ENCODE results near the gene INSM1. TPM values are rescaled to one million over a fixed set of nuclear protein-coding genes. Genes with fewer than 3 reads are reported as not detected.
"Not testable (repeated sequence)": the region's sequence is repeated elsewhere in the genome, so short reads cannot be mapped to it uniquely, and the experiment has no call there.

Gene INSM1, protein sequence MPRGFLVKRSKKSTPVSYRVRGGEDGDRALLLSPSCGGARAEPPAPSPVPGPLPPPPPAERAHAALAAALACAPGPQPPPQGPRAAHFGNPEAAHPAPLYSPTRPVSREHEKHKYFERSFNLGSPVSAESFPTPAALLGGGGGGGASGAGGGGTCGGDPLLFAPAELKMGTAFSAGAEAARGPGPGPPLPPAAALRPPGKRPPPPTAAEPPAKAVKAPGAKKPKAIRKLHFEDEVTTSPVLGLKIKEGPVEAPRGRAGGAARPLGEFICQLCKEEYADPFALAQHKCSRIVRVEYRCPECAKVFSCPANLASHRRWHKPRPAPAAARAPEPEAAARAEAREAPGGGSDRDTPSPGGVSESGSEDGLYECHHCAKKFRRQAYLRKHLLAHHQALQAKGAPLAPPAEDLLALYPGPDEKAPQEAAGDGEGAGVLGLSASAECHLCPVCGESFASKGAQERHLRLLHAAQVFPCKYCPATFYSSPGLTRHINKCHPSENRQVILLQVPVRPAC
- total RNA-seq (2014; rRNA removed; shearing (Covaris generic)): not detected in 2 replicates
- not detected in 2 replicates for polyA plus RNA-seq (2015; cell fraction: cytosol; rRNA removed)
- not detected in 2 replicates for polyA plus RNA-seq (2015; cell fraction: nucleus; rRNA removed)

DNA sequence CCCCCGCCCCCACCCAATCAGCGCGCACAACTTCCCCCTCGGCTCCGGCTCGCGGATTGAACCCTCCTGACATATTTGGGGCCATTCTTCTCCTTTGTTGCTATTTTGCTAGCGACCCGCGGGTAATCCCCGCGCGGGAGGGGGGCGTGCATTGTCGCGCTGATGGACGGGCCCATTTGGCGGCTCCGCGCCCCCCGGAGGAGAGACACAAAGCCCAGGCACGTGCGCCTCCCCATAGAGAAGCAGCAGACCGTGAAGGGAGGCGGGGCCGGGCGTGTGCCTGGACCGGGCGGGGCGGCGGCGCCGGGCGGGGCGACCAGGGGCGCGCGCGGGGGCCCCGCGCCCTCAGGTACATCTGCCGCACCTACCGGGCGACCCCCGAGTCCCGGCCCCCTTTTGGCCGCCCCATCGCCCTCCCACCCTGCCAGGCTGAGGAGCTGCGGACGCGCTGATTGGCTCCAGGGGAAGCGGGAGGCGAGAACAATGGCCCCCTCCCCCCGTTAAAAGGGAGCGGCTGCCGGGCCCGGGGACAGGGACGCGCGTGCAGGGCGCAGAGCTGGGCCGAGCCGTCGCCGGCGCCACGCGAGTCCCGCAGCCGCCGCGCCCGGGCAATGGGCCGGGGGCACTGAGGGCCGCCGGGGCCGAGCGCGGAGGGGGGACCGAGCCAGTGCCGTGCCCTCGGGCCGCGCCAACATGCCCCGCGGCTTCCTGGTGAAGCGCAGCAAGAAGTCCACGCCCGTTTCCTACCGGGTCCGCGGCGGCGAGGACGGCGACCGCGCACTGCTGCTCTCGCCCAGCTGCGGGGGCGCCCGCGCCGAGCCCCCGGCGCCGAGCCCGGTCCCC lies at the start of gene INSM1:
Gene INSM1, plus strand, starts transcription at position 530 of the 843 bp plus-strand sequence. Its CDS starts 164 bp downstream, at position 694.
- no peak for DNase-seq (ENCODE audit: low read depth)

DNA sequence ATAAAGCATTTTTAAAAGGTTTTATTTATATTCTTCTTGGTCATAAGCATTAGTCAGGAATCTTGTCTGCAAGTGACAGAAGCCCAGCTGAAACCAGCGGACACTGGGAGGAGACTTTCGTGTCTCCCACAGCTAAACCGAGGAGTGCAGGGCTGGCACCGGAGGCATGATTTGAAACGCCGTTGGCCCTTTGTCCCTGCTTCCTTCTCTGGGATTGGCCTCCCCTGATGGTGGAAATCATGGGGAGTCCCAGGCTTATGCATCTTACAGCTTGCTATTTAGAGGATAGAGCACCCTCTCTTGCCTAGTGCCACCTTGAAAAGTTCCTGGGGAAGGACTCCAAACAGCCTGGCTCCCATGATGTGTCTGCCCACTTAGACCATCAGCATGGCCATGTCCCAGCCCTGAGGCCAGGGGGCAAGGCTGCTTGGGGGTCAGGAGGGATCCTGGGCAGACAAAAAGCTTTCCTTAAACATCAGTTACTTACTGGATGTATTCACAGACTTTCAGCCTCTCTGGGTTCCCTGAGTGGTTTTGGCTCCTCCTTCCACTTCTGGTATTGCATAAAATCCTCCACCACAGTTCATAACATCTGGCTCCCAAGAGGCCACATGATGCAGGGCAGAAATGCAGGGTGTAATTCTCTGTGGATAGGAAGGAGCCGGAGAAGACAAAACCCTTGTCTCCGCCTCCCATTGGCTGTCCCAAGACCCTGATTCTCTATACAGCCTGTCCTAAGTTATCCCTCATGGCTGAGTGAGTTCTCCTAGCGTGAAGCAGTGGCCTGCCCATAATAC lies 49.3 kb upstream of the INSM1 start:
- DNase-seq (ENCODE audit: low read depth): no peak

DNA sequence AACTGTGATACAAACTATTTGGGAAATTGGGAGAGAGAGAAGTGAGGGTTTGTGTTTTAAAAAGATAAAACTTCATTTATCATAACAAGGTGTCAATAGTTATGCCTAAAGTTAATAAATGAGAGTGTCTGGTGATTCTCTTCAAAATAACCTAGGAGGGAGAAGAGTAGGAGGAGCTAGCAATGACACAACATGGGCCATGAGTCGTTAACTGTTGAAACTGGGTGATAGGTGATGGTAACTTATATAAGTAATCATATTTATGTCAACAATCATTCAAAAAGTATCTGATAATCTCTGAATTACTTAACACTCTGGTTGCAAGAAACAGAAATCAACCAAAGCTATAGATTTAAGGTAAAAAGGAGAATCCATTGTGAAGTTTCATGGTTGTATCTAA lies 46.8 kb upstream of the INSM1 start:
- DNase-seq (ENCODE audit: low read depth): no peak

DNA sequence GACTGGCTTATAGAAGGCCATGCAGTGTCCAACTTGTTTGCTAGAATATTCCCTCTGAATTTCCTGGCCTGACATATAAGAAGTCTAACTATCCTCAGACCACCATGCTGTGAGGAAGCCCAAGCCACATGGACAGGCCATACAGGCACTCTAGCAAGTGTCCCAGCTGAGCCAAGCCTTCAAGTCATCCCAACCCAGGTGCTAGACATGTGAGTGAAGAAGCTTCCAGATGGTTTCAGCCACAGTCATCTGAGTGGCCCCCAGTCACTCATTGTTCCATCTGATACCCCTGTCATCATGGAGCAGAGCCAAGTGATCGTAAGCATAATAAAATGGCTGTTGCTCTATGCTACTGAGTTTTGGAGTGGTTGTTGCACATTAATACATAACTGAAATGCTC lies 46.0 kb upstream of the INSM1 start:
- no peak for DNase-seq (ENCODE audit: low read depth)

DNA sequence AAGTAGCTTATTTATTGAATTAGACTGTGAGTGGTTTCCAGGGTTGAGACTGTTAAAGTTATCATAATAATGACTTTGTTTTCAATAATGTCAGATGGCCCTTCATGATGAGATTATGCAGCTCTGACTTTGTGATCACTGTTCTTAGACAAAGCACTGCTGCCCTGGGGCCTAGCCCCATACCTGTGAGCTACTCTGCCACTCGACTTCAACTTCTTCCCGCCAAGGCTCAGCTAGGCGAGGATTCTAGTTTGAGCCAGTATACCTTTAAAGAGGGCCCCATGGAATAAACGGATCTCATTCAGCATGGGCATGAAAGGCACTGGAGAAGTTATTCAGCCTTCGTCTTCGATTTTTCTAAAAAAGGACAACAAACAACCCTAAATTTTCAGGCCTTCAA lies 45.0 kb upstream of the INSM1 start:
- no peak for DNase-seq (ENCODE audit: low read depth)

DNA sequence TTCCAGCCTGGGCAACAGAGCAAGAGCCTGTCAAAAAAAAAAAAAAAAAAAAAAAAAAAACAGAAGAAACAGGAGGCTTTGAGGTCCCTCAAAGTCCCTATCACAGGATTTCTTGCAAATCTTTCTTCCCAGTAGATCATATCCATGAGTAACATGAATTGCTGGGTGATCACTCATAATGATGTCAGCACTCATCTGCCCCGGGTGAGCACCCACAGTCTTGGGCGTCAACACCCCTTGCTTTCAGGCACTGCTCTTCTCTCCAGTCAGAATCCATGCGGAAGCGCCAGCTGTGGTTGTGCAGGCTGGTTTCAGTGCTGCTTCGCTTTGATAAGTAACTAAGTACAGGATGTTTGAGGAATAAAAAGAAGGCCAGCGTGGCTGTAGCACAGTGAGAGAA lies 40.2 kb upstream of the INSM1 start:
- peak; percentile 82 for DNase-seq (ENCODE audit: low read depth)

DNA sequence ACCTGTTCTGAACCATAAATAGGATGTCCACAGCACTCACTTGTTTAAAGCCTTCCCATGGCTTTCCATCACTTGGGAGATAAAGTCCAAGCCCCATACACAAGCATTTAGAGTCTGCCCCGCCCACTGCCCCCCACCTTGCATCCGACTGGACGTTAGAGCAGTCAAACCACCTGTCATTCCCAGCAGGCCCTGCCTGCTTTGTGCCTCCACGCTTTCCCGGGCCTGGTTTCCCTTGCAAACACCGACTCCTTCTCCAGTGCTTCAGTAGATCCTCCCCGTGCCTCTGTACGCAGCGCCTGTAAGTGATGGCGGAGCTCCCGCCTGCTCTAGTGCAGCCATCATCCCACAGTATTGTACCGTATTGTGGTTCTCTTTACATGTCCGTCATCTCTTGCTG lies 38.3 kb upstream of the INSM1 start:
- DNase-seq (ENCODE audit: low read depth): no peak

DNA sequence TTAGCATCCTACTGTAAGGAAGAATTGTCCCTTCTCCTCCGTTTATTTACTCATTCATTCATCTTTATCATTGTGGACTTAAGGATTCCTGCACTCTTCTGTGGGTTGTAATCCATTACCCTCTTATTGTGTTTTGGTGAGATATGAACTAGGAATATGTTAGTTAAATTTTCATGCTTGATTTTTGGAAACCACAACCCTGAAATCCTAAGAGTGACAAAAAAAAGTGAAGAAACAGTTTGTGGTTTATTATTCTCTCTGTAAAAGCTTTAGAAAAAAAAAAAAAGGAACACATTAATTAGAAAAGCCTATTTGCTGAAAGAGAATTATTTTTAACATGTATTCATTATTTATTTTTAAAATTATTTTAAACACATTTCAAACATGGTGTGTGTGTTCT lies 36.7 kb upstream of the INSM1 start:
- DNase-seq (ENCODE audit: low read depth): no peak

DNA sequence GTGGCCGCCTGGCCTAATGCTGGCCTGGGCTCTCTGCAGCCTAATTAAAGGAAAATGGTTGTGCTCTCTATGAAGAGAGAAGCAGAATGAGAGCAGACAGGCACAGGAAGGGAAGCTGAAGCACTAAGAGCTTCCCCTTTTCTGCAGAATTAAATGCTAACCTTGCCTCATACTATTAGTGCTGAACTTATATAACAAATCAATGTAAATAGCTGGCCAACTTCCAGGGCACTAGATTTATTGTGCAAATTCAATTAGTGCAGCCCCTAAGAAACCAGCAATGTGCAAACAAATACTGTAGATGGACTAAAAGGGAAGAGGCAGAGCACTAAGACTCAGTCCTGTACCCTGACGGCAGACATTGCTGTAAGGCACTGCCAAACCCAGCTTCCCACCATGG lies 36.1 kb upstream of the INSM1 start:
- DNase-seq (ENCODE audit: low read depth): no peak

DNA sequence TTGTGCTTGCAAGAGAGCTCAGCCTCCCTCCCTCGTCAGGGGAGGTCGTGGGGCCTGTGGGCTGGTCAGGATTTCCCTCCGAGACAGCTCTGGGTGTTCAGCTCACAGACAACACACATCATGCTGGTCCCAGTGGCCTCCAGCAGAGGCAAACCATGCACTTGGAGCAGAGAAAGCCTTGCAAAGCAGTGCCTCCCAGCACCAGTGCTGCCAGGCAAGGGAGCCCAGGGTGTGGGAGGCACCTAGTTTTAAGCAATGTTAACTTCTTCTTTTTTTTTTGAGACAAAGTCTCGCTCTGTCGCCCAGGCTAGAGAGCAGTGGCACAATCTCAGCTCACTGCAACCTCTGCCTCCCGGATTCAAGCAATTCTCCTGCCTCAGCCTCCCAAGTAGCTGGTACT lies 34.0 kb upstream of the INSM1 start:
- no peak for DNase-seq (ENCODE audit: low read depth)

DNA sequence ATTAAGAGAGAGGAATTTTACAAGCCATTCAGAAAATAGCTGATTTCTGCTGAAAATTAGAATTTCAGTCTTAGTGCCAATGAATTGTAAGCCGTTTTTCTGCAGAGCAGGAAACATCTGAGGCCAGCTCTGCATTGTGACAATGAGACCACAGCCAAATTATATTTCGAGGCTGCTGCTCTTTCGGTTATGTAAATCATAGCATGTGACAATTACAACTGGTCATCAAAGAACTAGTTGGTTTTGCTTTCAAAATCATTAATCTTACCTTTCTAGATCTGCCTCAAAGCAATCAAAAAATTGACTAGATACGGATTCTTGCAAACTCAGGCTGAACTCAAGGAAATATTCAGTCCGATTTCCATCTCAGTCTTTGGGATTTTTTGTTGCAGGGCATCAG lies 33.4 kb upstream of the INSM1 start:
- no peak for DNase-seq (ENCODE audit: low read depth)

DNA sequence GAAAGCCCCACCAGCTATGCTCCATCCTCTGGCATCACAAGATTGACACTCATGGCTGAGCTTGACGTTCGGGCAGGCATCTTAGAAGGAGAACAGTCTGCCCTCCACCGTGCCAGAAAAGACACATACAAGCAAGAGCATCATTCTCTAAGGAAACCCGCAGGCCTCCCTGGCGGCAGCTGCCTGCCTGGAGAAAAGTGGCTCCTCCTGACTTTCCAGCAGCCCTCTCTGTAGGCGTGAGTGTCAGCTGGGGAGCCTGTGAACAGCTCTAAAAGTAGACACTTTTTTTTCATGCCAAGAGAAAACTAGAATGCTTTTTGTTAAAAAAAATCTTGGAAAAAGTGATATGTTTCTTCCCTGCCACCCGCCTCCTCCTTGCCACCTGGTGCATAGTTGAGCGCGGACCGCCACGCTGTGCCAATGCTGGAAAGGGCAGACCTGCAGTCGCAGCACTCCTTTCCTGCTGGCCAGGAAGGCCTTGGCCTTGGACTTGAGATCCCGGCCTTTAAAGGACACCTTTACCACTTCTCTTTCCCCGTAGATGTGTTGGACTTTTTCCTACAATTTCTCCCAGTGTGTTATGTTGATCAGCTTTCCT lies 29.7 kb upstream of the INSM1 start:
- DNase-seq (ENCODE audit: low read depth): no peak

DNA sequence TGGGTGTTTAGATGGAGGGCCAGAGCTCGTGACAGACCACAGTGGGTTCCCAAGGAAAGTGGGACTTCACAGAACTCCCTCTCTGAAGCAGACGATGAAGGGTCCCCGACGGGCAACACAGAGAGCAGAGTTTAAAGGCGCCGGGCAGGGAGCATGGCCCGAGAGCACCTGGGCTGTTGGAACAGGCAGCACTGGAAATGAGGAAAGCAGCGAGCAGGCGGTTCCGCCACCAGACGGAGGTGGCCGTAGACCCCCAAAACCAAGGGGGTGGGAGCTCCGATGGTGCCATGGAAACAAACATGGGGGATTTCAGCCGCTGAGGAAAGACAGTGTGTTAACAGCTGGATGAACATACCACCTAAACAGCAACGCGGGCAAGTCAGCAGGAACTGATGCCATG lies 27.5 kb upstream of the INSM1 start:
- no peak for DNase-seq (ENCODE audit: low read depth)

DNA sequence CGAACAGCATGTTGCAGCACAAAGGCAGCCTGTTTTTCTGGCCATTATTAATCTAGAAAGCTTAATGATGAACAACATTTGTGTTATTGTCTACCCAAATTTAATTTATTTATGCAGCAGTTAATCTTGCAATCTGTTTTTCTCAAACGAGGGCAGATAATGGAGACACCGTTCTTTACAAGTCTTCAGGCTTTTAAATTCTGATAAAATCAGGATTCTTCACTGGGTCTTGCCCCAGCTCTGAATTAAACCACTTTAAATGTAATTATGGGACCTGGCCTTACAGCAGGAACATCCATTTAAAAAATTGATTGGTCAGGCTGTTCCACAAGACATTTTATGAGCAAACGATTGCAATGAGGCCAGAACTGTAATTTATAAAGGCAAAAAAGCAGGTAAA lies 26.5 kb upstream of the INSM1 start:
- DNase-seq (ENCODE audit: low read depth): no peak

DNA sequence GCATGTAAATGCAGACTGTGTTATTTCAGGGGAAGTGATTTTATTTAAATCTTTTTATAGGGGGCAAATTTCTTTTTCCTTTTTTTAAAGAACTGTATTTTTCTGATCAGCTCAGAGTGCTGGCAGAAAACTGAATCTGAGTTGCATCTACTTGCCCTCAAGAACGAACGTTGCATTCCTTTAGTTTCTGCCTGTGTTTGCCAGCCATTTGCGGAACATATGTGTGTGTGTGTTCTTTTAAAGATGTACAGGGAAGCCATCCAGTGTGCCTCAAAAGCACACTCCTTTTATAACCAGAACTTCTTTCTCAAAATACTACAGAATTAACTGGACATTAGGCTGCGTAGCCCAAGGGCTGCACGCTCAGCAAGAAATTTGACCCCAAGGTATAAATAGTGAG lies 25.8 kb upstream of the INSM1 start:
- DNase-seq (ENCODE audit: low read depth): no peak

DNA sequence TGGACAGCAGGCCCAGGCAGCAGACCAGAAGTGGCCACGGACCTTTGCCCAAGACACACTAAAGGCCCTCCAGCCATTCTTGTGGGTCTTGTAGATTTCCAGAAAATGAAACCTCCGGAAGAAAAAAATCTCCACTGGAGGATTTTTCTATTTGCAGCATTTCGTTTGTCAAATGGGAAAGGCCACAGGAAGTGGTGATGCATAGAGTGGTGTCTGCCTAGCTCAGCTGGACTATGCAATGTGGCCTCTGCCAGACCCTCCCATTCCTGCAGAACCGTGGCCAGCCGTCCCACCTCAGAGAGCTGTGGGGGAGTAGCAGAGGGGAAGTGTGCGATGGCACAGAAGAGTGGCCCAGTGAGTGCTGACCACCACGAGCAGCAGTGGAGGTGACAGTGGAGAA lies 24.0 kb upstream of the INSM1 start:
- peak; percentile 19 for DNase-seq (ENCODE audit: low read depth)

DNA sequence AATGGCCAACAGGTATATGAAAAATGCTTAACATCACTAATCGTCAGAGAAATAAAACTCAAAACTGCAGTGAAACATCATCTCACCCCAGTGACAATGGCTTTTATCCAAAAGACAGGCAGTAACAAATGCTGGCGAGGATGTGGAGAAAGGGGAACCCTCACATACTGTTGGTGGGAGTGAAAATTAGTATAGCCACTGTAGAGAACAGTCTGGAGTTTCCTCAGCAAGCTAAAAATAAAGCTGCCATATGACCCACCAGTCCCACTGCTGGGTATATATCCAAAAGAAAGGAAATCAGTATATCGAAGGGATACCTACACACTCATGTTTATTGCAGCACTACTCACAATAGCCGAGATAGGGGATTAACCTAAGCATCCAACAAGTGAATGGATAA lies 23.4 kb upstream of the INSM1 start:
- DNase-seq (ENCODE audit: low read depth): no peak

DNA sequence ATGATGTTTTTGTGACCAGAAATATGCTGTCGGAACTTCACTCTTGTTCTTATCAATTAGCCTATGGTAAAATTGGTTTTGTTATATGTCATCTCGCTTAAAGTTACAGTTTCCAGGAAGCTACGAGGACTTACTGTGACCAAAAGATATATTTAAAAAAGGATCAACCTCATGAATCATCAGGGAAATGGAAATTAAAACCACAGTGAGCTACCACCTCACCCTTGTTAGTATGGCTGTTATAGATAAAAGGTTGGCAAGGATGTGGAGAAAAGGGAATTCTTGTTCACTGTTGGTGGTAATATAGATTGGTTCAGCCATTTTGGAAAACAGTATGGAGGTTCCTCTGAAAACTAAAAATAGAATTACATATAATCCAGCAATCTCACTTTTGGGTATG lies 14.3 kb upstream of the INSM1 start:
- peak; percentile 23 for DNase-seq (ENCODE audit: low read depth)

DNA sequence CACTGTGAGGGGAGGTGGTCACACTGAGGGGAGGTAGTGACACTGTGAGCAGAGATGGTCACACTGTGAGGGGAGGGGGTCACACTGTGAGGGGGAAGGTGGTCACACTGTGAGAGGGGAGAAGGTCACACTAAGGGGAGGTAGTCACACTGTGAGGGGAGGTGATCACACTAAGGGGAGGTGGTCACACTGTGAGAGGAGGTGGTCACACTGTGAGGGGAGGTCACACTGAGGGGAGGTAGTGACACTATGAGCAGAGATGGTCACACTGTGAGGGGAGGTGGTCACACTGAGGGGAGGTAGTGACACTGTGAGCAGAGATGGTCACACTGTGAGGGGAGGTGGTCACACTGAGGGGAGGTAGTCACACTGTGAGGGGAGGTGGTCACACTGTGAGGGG lies 12.4 kb upstream of the INSM1 start:
- DNase-seq (ENCODE audit: low read depth): not testable (repeated sequence)

DNA sequence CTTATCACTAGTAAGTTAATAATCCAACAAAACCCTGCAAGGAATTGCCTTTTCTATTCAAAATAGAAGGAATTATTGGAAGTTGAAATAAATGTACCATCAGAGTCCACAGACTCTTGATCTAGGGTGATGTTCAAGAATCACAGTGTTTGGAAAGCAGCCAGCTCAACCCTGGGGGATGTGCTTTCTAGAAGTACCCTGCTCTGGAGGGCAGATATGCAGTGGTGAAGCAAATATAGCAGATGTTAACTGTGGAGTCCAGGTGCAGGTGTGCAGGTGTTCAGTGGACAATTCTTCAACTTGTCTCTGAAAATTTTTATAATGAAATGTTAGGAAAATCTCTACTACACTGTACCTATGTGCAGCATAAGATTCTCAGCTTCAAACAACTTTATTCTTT lies 9.1 kb upstream of the INSM1 start:
- no peak for DNase-seq (ENCODE audit: low read depth)

DNA sequence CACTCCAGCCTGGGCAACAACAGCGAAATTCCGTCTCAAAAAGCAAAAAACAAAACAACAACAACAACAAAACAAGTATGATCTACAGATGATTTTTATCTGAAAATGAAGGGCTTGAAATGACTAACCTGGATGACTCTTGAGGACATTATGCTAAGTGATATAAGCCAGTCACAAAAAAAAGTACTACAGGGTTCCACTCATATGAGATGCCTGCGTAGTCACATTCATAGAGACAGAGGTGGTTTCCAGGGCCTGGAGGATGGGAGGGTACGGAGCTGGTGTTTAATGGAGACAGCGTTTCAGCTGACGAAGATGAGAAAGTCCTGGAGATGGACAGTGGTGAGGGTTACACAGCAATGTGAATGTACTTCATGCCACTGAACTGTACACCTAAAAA lies 8.3 kb upstream of the INSM1 start:
- DNase-seq (ENCODE audit: low read depth): no peak

Data from HT1080 (cell line).